Endothelial cell of umbilical vein (primary cell): ENCODE measurements around the gene SHISA6. TPM values are rescaled to one million over a fixed set of nuclear protein-coding genes. Genes with fewer than 3 reads are reported as not detected.

Source experiments
- BruUV-seq: library from RNA; stranded (reverse); fragments of 400-500 nt; replicated peaks from 2 replicates; lab custom pipeline; 2021; lab: Mats Ljungman, UMichigan
- CTCF ChIA-PET: fragments of 300-600, 350-600 bp; sonication (Branson Sonifier 250); formaldehyde crosslinking; loops from one replicate; lab custom pipeline; 2021; ENCODE audit warnings: antibody characterized with exemption, inconsistent platforms; lab: Charles Lee
- POLR2A ChIA-PET: fragments of 300-600, 350-600 bp; sonication (Branson Sonifier 250); formaldehyde crosslinking; loops from one replicate; lab custom pipeline; 2021; ENCODE audit warnings: antibody characterized with exemption, inconsistent platforms; lab: Charles Lee
- DNase-seq: peaks from one replicate; pipeline ENCODE4 v3.0.0-alpha.2; 2011; ENCODE audit warnings: low read depth, low spot score
- FAIRE-seq: peaks from 2 replicates; lab custom pipeline; 2011; peaks lifted over from hg19 to GRCh38; lab: Jason Lieb, UNC
- H2AFZ ChIP-seq: 2 replicates; pipeline ENCODE4 v1.6.0; 2012; ENCODE audit warnings: low read depth, low read length, control low read depth, inconsistent platforms
- H3K27ac ChIP-seq: 2 replicates; pipeline ENCODE4 v1.5.1; 2011; ENCODE audit warnings: low read depth, mild to moderate bottlenecking, control low read depth, low read length, moderate library complexity; ENCODE audit not compliant: insufficient read depth
- H3K27me3 ChIP-seq, 2 experiments: 2 replicates each; pipeline versions ENCODE4 v1.6.0 to v1.6.1; 2011; ENCODE audit warnings: low read length in 2 of 2, mixed read lengths in 1 of 2; ENCODE audit not compliant: control insufficient read depth in 2 of 2, insufficient read depth in 2 of 2
- H3K36me3 ChIP-seq, 2 experiments: 2 replicates in 1 of 2; 3 replicates in 1 of 2; pipeline ENCODE4 v1.5.1; 2011; ENCODE audit warnings: low read length in 2 of 2, mild to moderate bottlenecking in 1 of 2, moderate library complexity in 1 of 2; ENCODE audit not compliant: control insufficient read depth in 2 of 2, insufficient read depth in 2 of 2; ENCODE audit errors: extremely low read depth in 1 of 2
- H3K4me1 ChIP-seq: 3 replicates; pipeline ENCODE4 v1.5.1; 2011; ENCODE audit warnings: mild to moderate bottlenecking, low read length; ENCODE audit not compliant: control insufficient read depth, insufficient read depth; ENCODE audit errors: extremely low read depth
- H3K4me2 ChIP-seq: 2 replicates; pipeline ENCODE4 v1.6.1; 2011; ENCODE audit warnings: low read length, control low read depth, mixed read lengths; ENCODE audit not compliant: insufficient read depth
- H3K4me3 ChIP-seq, 3 experiments: fragments of 200-600 bp in 1 of 3; sonication (generic), shearing (Covaris generic) in 1 of 3; replicated peaks in 1 of 3; 2 replicates each; pipeline ENCODE4 v1.5.1; 2011 to 2016; ENCODE audit warnings: control low read depth in 3 of 3, low read length in 3 of 3, mild to moderate bottlenecking in 2 of 3, inconsistent platforms in 1 of 3, low read depth in 1 of 3, moderate library complexity in 1 of 3; ENCODE audit not compliant: insufficient read depth in 1 of 3
- H3K79me2 ChIP-seq: 2 replicates; pipeline ENCODE4 v1.6.0; 2012; ENCODE audit warnings: low read length, inconsistent platforms; ENCODE audit not compliant: control insufficient read depth, insufficient read depth
- H3K9ac ChIP-seq: replicated peaks from 2 replicates; pipeline ENCODE3; 2011; ENCODE audit warnings: low read length, control low read depth; ENCODE audit not compliant: insufficient read depth; ENCODE audit errors: extremely low read depth
- H3K9me1 ChIP-seq: replicated peaks from 3 replicates; pipeline ENCODE4 v1.6.0; 2011; ENCODE audit warnings: mild to moderate bottlenecking, low read length; ENCODE audit not compliant: control insufficient read depth, insufficient read depth; ENCODE audit errors: extremely low read depth
- H3K9me3 ChIP-seq: replicated peaks from 2 replicates; pipeline ENCODE4 v1.5.1; 2012; ENCODE audit warnings: low read length, inconsistent platforms; ENCODE audit not compliant: control insufficient read depth, insufficient read depth
- H4K20me1 ChIP-seq: replicated peaks from 2 replicates; pipeline ENCODE3; 2011; ENCODE audit warnings: mild to moderate bottlenecking, low read length; ENCODE audit not compliant: control insufficient read depth, insufficient read depth; ENCODE audit errors: extremely low read depth
- EZH2 ChIP-seq: IDR thresholded peaks from 2 replicates; pipeline ENCODE4 v1.6.1; 2012; ENCODE audit warnings: borderline replicate concordance, low read depth, mild to moderate bottlenecking, moderate library complexity, low read length, inconsistent platforms; ENCODE audit not compliant: severe bottlenecking
- FOS ChIP-seq: IDR thresholded peaks from 2 replicates; pipeline ENCODE4 v1.6.1; 2011; ENCODE audit warnings: mild to moderate bottlenecking, low read length, moderate library complexity, borderline replicate concordance; ENCODE audit not compliant: insufficient read depth
- GATA2 ChIP-seq: IDR thresholded peaks from 2 replicates; pipeline ENCODE4 v1.7.0; 2011; ENCODE audit warnings: low read depth, mild to moderate bottlenecking, moderate library complexity, mixed read lengths, low read length; ENCODE audit not compliant: insufficient read length, insufficient read depth
- JUN ChIP-seq: IDR thresholded peaks from 2 replicates; pipeline ENCODE4 v1.6.1; 2011; ENCODE audit warnings: borderline replicate concordance, low read depth; ENCODE audit not compliant: insufficient read length, insufficient read depth
- MAX ChIP-seq: IDR thresholded peaks from 2 replicates; pipeline ENCODE4 v1.6.1; 2011; ENCODE audit not compliant: insufficient read depth, insufficient read length
- MYC ChIP-seq: IDR thresholded peaks from one replicate; pipeline ENCODE4 v1.6.1; 2011; ENCODE audit warnings: mild to moderate bottlenecking, low read depth, low read length
- POLR2A ChIP-seq: IDR thresholded peaks from 2 replicates; pipeline ENCODE4 v1.6.1; 2012; ENCODE audit warnings: low read depth, mild to moderate bottlenecking, control low read depth, low read length
- POLR2AphosphoS5 ChIP-seq: IDR thresholded peaks from 2 replicates; pipeline ENCODE4 v1.6.1; 2012; ENCODE audit warnings: low read depth, mild to moderate bottlenecking, control low read depth, low read length, moderate library complexity; ENCODE audit not compliant: insufficient read depth
- dilution Hi-C: fragments of 300-500 bp; cut with MboI; formaldehyde crosslinking; loops from one replicate; pipeline ENCODE4 v1.15.0; 2019; ENCODE audit warnings: low sequenced_read_pairs; ENCODE audit not compliant: extremely low pct_ligation_motif_present
- intact Hi-C: fragments of 100-400 bp; cut with micrococcal nuclease; formaldehyde crosslinking; loops from one replicate; pipeline ENCODE4 v1.10.0; 2022
- polyA plus RNA-seq, 4 experiments: library from polyadenylated mRNA; depleted of rRNA in 3 of 4; stranded (reverse) in 3 of 4; unstranded in 1 of 4; fragments of >200 nt; gene quantifications; 2 replicates each; pipeline versions ENCODE4 v1.2.1 to v1.2.3, GENCODE V29; 2011 to 2012; ENCODE audit warnings: missing spikeins in 1 of 4
- total RNA-seq: library from RNA; stranded (reverse); gene quantifications from 2 replicates; pipeline ENCODE4 v1.2.3, GENCODE V29; 2021
- TF ChIP-seq, protein P1 (sequence below), 2 donors: IDR thresholded peaks; 1 replicate in 1 of 2; 2 replicates in 1 of 2; pipeline ENCODE4 v1.5.1; 2011; ENCODE audit warnings: low read length in 2 of 2, mild to moderate bottlenecking in 2 of 2, moderate library complexity in 2 of 2, control low read depth in 1 of 2, inconsistent platforms in 1 of 2, low read depth in 1 of 2; ENCODE audit not compliant: insufficient read depth in 1 of 2; ENCODE audit errors: extremely low read depth in 1 of 2

The SHISA6 gene
- total and polyA plus RNA-seq, 2 donors (not counting 3 experiments of a cell fraction or from before 2014, with no cell fraction given) = not detected

DNA sequence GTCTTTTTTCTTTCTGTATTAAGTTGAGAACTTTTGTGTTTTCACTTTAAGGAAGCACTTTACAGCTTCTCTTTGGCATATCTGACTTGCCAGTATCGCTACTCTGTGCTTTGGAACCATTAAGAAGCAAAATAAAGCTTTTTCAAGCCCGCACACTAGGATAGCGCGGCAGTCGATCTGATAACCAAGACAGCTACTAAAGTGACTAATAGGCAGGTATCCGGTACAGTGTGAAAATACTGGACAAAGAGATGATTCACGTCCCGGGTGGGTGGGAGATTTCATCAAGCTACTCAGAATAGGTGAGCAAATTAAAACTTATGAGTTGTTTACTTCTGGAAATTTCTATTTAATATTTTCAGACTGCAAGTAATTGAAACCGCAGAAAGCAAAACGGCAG lies 53.8 kb downstream of the SHISA6 start:
- TF ChIP-seq POLR2A (no peak), JUN (no peak), MYC (no peak), EZH2 (no peak), POLR2AphosphoS5 (no peak)
- TF ChIP-seq, protein P1, sequence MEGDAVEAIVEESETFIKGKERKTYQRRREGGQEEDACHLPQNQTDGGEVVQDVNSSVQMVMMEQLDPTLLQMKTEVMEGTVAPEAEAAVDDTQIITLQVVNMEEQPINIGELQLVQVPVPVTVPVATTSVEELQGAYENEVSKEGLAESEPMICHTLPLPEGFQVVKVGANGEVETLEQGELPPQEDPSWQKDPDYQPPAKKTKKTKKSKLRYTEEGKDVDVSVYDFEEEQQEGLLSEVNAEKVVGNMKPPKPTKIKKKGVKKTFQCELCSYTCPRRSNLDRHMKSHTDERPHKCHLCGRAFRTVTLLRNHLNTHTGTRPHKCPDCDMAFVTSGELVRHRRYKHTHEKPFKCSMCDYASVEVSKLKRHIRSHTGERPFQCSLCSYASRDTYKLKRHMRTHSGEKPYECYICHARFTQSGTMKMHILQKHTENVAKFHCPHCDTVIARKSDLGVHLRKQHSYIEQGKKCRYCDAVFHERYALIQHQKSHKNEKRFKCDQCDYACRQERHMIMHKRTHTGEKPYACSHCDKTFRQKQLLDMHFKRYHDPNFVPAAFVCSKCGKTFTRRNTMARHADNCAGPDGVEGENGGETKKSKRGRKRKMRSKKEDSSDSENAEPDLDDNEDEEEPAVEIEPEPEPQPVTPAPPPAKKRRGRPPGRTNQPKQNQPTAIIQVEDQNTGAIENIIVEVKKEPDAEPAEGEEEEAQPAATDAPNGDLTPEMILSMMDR (IDR thresholded peaks at IDR 0.05; ENCODE audit: extremely low read depth in 1 of 2, insufficient read depth in 1 of 2, low read depth in 1 of 2, low read length in 2 of 2) = no peak
- Histone ChIP-seq H3K4me1 (no peaks in the 10 kb centered on the region), H3K4me2 (no peak overlapping the region), H3K9me3 (peaks cover 4% of the 10 kb centered on the region), H3K9ac (no peak overlapping the region), H3K27ac (no peak overlapping the region), H2AFZ (no peak overlapping the region), H3K27me3 (no peaks in the 10 kb centered on the region), H4K20me1 (no peaks in the 10 kb centered on the region), H3K9me1 (no peaks in the 10 kb centered on the region), H3K36me3 (no peaks in the 10 kb centered on the region), H3K4me3 (no peak overlapping the region), H3K79me2 (no peaks in the 10 kb centered on the region)
- DNase-seq (no peak), FAIRE-seq (no peak)
- ChIA-PET CTCF (no interaction called here), POLR2A (no interaction called here)
- dilution Hi-C loops (no loop called here), intact Hi-C loops (no loop called here)
- no TSS peak for BruUV-seq

DNA sequence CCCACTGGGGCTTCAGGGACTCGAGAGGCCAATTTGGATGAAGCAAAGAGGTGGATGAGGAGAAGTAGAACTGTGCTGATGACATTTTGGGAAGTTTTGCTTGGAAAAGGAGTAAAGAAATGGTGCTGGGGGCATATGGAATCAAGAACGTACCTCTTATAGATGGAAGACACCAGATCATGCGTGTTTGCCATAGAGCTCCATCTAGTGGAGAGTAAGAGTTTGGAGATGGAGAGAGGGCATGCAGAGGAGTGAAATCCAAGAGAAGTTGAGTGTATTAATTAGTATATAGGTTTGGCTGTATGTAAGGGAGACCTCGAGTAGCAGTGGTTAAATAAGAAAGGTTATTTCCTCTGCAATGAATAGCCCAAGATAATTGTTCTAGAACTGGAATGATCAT lies 56.0 kb downstream of the SHISA6 start:
- Histone ChIP-seq H3K4me1 (no peaks in the 10 kb centered on the region), H2AFZ (no peak overlapping the region), H3K9ac (no peak overlapping the region), H3K27ac (no peak overlapping the region), H3K4me3 (no peak overlapping the region), H4K20me1 (no peaks in the 10 kb centered on the region), H3K36me3 (no peaks in the 10 kb centered on the region), H3K4me2 (no peak overlapping the region), H3K79me2 (no peaks in the 10 kb centered on the region), H3K9me3 (peaks cover 7% of the 10 kb centered on the region), H3K27me3 (no peaks in the 10 kb centered on the region), H3K9me1 (no peaks in the 10 kb centered on the region)
- POLR2A ChIA-PET = no interaction called here
- CTCF ChIA-PET = no interaction called here
- no TSS peak for BruUV-seq
- TF ChIP-seq POLR2AphosphoS5 (no peak), EZH2 (no peak), MYC (no peak), MAX (no peak), JUN (no peak), GATA2 (no peak), POLR2A (no peak), FOS (no peak)
- TF ChIP-seq, protein P1 (IDR thresholded peaks at IDR 0.05; ENCODE audit: extremely low read depth in 1 of 2, insufficient read depth in 1 of 2, low read depth in 1 of 2, low read length in 2 of 2) = no peak
- FAIRE-seq (no peak), DNase-seq (no peak)
- intact Hi-C loops = no loop called here
- dilution Hi-C loops = no loop called here
